Right renal pelvis (tissue), 4 donors: ENCODE measurements around the gene SHISA9. TPM values are rescaled to one million over a fixed set of nuclear protein-coding genes. Genes with fewer than 3 reads are reported as not detected.

Source experiments
- DNase-seq, 4 donors: peaks; one replicate each; pipeline ENCODE4 v3.0.0-alpha.2; 2013; ENCODE audit warnings: low read depth in 4 of 4, low spot score in 3 of 4, missing footprints in 1 of 4
- polyA plus RNA-seq, 4 donors: library from polyadenylated mRNA; unstranded; fragments of 120-200 nt; gene quantifications; one replicate each; pipeline ENCODE4 v1.2.1, GENCODE V29; 2013; ENCODE audit not compliant: insufficient read length in 4 of 4

The SHISA9 gene
- polyA plus RNA-seq, 4 donors: 3.8 to 5.2 (median 4.3) TPM

DNA sequence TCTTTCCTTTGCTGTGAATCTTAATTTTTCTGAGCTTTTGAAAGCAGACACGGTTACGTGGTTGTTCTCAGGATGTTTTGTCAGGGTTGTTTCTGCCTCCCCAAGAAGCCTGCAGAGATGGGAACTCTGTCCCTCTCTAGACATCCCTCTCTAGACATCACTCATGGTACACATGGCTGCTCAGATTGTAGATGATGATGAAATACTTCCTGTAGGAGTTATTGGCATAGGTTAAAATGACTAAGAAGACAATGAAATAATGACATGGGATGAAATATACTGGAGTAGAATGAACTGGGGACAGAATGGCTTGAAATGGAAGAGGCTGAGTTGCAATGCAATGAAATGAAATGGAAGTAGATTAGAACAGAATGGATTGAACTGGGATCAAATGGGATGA lies 253.4 kb downstream of the SHISA9 start:
- DNase-seq: no peak

DNA sequence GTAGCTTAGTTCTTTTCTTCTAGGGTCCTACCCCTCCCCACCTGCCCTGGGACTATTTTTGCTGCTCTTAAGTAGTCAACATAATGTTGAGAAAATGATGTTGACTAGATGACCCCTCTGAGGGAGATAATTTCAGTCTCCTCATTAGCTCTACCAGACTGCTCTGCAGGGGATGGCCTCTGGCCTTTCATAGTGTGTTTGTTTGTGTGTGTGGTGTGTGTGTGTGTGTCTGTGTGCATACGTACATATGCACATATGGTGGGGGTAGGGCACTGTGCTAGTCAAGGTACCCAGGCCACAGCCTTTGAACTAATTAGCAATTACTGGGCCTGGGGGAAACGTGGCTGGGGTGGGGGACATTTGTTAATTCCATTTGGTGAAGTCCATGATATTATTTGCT lies 254.0 kb downstream of the SHISA9 start:
- no peak for DNase-seq

DNA sequence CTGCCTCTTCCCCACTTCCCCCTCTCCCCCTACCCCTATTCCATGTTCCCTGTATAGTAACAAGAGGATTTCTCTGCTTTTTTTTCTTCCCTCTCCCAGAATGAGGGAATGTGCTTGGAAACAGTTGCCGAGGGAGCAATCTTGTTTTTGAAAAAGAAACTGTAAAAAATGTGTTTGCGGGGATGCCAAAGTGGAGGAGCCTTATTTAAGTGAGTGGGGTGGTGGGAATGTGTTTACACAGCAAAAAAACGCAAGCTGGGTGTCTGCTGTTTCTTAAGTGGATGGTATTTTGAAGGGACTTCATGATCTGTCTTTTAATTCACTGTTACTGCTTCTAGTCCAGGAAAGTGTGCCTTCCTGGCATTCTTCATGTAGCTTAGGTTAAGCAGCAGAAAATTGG lies 254.4 kb downstream of the SHISA9 start:
- no peak for DNase-seq

DNA sequence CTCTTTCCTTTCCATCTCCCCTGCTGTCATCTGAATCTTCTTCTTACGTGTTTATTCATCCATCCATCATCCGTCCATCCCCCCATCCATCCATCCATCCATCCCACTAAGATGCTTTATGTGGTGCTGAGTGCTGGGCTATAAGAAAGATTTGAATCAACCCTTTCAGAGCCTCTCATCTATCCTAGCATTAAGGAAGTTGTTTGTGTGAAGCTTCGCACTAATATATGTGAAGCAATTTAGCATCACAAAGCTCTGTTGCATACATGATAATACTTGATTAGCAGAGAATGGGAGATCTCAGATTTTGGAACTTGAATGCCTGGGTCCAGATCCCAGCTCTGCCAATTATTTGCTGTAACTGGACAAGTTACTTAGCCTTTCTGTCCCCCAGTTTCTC lies 255.7 kb downstream of the SHISA9 start:
- no peak for DNase-seq

DNA sequence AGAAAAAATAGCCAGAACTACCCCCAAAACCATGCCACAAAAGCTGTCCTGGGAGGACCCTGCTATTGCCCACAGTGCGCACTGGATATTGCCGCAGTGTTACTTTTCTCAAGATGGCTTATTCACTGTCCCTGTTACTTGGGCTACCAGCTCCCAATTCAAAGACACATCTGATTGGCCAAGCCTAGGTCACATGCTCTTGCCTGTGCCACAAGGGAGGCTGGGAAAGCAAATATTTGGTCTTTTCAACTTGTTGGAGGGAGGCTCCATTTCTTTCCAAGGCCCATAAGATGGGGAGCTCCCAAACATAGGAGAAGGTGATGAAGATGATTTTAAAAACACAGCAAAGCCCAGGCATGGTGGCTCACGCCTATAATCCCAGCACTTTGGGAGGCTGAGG lies 257.0 kb downstream of the SHISA9 start:
- DNase-seq: no peak

DNA sequence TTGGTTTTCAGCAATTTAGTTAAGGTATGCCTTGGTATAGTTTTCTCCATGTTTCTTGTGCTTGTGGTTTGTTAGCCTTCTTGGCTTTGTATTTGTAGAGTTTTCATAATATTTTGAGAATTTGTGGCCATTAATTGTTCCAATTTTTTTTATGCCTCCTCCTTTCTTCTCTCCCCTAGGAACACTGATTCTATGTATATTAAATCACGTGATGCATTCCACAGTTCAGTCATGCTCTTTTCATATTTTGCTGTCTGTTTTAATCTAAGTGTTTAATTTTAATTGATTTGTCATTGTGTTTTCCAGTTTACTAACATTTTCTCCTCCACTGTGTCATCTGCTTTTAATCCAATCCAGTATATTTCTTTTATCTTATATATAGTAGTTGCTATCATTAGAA lies 263.6 kb downstream of the SHISA9 start:
- no peak for DNase-seq

DNA sequence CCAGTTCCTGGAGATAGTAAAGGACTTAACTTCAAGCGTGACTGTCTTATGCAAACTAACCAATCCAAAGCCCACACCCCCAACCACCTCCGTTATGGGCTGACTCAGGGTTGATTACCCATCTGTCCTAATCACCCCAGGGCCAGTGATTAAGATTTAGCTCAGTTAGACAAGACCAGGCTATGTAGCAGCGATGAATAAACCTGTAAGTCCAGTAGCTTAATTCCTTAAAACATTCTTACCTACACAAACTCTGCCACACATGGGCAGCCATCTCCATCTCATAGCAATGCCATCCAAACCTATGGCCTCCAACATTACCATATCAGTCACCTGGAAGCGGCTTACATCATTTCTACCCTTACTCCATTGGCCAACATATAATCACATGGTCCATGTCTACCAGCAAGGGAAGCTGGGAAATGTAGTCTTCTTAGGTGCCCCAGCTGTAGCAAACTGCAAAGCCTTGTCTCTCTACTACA lies 266.7 kb downstream of the SHISA9 start:
- peak in 3 of 4 donors; percentile 6 to 17 (median 9) for DNase-seq

DNA sequence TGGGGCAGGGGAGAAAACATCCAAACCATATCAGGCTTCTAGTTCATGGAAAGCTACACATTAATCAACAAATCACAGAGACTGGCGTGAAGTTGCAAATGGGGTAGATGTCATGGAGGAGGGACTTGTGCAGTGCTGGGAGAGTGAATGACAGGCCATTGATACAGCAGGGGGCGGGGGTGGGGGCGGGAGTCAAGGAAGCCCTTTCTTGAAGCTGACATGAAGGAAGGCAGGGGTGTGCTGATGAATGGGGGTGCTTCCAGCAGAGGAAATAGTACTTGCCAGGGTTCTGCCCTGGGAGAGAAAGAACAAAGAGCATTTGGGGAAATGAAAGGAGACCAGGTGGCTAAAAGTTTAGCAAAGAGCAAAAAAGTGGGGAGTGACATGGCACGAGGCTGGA lies 269.9 kb downstream of the SHISA9 start:
- DNase-seq: no peak

DNA sequence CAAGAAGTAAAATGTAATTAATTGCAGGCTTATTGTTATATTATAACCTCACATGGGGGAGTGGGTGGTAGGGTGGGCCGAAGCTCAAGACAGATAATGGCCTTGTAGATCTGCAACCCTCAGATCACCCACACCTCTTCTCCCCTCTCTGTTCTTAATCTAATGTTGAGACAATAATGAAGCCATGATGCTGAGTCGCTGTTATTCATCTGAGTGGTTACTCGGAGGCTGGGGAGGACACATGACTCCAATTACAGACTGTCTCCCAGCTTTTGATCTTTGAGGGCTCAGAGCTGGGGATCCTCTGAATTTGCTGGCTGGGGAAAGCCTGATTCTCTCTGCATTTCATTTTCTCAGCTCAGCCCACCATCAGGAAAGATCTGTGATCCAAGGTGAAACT lies 275.3 kb downstream of the SHISA9 start:
- DNase-seq: no peak

DNA sequence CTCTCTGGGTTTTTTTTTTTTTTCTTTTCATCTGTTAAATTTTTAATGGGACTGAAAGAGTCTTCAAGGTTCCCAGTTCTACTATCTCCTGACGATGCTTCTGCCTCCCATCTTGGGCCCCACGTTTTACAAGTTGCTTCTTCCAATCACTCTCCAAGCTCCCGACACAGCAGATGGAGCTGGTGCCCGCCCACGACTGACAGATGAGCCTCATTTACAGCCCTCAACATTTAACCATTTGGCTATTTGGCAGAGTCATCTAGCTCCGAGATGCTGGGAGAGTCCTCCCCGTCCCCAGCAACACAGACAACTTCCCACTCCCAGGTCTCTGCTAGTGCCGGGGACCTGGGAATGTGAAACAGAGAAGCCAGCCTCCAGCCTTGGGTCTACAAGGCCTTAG lies 276.9 kb downstream of the SHISA9 start:
- no peak for DNase-seq

DNA sequence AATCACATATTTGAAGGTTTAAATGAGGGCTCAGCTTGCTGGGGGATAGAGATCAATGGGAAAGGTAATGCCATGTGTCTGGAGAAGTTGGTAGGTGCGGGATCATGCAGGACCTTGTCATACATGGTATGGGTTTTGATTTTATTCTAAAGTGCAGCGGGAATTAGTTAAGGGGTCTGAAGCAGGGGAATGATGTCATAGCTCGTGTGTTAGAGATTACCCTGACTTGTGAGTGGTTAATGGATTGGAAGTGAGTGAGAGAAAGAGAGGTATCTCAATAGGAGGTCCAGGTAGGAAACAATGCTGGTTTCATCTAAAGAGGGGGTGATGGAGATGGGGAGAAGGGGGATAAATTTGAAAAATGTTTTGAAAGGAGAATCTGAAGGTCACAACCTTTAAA lies 280.0 kb downstream of the SHISA9 start:
- DNase-seq: no peak

DNA sequence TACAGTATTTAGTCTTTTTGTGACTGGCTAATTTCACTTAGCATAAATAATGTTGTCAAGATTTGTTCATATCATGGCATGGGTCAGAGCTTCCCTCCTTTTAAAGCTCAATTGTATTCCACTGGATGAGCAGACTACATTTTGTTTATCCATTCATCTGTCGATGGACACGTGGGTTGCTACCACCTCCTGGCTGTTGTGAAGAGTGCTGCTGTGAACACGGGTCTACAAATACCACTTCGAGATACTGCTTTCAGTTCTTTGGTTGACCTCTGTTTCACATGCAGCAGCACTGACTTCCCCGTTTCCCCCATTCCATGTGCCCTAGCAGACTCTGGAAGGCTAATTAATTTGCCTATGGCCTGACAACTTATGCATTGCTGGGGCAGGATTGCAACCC lies 285.4 kb downstream of the SHISA9 start:
- DNase-seq: no peak

DNA sequence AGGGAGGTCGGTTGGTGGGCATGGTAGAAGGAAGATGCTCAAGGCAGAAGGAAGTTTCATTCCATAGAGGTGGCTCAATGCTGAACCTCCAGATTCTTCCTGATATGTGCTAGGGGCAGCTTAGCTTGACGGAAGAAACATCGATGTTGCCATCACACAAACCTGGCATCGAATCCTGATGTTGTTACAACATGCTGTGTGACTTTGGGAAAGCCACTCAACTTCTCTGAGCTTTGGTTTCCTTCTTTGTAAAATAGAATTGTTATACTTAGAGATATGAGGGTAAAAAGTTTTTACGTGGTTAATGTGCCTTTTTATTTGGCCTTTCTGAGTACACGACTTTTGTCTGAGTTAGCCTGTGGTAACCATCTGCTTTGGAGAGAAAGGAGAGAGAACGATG lies 287.9 kb downstream of the SHISA9 start:
- no peak for DNase-seq

DNA sequence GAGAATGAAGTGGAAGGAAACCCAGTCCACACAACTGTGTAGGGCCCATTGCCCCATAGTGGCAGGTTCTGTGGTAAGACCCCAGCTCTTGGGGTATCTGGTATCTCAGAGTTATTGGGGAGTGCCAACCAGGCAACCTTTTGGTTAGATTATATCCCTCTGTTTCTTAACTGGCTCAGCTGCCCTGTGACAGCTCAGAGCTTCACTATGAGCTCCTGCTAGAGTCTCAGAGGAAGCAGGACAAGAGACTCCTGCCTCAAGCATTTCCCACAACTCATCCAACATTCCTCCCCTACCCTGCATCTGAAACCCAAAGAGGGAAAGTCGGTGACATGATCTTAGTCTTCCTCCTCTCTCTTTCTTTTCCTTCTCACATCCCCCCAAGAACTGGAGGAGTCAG lies 292.3 kb downstream of the SHISA9 start:
- DNase-seq: no peak

DNA sequence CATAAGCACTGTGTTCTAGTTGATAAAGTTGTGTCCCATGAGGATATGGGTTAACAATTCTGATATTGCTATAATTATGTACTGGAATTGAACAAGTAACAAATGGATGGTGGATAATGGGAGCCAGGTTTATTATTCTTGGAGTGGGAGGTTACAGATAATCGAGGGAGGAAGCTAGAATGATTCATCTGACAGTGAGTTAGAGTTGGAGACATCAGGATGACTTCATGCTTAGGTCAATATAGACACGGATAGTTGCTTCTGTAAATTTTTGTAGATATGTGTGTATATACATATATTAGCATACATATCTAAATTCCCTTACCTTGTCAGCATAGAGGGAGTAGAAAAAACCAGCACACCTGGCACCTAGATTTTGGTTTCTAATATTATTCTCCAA lies 293.4 kb downstream of the SHISA9 start:
- DNase-seq: no peak

DNA sequence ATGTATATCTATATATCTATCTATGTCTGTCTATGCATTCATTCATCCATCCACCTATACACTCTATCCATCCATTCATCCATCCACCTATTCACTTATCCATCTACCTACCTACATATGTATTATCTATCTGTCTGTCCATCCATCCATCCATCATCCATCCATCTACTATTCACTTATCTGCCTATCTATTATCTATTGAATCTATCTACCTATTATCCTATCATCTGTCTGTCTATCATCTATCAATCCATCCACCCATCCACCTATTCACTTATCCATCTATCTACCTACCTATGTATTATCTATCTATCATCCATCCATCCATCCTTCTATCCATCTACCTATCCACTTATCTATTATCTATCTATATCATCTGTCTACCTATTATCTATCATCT lies 302.3 kb downstream of the SHISA9 start:
- no peak for DNase-seq

DNA sequence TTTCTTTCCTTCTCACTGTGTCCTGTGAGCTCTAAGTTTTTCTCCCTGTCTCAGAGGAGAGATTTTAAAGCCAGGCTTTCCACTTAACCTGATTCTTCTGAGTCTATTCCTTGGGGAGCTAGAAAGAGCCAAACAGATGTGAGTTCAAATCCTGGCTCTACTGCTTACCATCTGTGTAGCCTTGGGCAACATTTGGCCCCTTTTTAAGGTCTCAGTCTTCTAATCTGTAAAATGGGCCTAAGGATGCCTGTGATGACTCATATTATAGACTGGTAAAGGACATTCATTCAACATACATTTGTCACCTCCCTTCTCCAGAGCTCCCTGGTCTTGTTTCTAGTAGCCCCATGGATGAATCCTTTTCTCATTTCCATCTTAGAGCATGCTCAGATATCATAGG lies 304.0 kb downstream of the SHISA9 start:
- no peak for DNase-seq

DNA sequence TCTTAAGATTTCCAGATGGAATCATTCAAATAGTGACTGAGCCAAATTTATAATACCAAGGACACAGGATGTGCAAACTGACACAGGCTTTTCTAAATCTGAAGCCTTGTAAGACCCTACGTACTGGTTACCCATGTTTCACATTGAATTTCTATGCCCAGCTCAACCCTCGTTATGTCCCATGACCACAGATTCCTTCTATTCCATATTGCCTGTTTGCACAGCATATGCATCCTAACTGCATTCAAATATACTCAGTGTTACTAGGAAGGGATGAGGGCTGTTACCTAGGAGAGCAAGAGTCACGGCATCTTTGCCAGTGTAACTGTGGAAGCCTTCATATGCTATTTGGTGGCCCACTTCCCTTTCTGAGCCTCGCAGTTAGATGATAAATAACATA lies 305.2 kb downstream of the SHISA9 start:
- DNase-seq: no peak

DNA sequence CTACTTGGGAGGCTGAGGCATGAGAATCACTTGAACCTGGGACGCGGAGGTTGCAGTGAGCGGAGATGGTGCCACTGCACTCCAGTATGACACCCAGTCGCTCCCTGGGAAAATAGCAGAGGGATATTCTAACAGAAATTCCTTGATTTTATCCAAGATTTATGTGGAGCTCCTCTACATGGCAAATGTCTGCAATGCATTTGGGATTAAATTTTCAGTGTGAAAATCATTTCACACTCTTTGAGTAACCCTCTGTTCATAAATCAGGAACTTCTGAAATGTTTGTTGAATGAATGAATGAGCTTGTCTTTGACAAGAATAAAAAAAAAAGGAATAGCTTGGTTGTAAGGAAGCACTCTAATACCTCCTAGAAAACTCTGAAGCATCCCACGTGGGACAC lies 305.8 kb downstream of the SHISA9 start:
- DNase-seq: no peak

DNA sequence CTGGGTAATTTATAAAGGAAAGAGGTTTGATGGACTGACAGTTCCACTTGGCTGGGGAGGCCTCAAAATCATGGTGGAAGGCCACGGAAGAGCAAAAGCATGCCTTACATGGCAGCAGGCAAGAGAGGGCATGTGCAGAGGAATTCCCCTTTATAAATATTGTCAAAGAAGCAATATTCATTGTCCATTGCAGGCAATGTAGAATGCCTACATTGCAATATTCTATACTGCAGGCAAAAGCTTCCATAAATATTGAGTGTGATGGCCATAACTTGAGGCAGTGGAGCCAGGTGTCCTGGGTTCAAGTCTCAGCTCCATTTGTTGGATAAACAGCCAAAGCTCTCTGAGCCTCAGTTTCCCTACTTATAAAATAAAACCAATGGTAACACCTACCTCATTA lies 322.3 kb downstream of the SHISA9 start:
- DNase-seq: no peak

DNA sequence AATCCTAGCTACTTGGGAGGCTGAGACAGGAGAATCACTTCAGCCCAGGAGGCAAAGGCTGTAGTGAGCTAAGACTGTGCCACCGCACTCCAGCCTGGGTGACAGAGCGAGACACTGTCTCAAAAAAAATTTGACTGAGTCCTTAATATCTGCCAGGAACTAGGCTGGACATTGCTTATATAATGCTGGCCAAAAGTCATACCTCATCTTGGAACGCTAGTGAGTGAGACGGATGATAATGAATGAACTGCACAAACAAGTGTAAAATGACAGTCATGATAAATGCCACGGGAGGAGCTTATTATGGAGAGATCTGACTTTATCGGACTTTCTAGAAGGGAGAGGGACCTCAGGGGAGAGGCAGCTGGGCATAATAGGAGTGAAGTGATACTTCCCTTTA lies 327.6 kb downstream of the SHISA9 start:
- no peak for DNase-seq

DNA sequence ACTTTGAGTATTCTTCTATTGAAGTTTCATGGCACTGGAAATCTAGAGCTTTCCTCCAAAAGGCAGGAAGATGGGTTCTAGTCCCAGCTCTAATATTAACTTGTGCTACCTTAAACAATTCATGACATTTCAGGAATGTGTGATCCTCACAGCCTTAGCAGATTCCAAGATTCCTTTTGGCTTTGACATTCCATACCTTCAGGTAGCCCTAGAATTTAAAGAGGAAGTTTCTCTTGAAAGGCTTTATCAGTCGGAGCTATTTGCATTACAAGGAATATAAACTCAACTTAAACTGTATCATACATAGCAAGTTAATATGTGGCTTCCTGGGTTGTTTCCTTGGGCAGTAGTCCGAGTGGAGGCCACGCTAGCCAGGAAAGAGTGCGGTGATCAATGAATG lies 330.0 kb downstream of the SHISA9 start:
- DNase-seq: no peak

DNA sequence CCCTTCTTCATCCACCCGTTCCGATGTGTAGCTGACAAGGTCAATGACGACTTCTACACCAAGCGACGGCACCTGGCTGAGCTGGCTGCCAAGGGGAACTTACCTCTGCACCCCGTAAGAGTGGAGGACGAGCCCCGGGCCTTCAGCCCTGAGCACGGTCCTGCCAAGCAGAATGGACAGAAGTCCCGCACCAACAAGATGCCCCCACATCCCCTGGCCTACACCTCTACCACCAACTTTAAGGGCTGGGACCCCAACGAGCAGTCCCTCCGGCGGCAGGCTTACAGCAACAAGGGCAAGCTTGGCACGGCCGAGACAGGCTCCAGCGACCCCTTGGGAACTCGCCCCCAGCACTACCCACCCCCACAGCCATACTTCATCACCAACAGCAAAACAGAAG lies 333.6 kb downstream of the SHISA9 start:
- no peak for DNase-seq

DNA sequence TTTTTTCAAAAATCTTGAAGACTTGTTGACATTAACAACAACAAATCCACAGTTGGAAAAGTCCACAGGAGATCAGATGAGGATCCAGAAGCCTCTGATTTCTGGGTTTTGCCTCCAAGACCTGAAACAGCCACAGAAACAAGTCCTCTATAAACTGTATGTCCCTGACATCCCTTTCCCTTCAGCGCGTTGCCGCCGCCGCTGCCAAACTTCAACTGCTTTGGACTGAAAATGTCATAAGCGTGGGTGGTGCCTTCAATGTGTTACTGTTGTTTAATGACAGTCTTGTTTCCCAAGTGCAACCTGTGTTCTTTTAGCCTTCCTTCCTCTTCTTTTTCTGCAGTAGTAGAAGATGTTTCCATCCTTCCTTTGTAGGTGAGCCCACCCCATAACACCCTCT lies 334.9 kb downstream of the SHISA9 start:
- DNase-seq: no peak
